A549 (cell line): ENCODE data around the gene TRAK1. TPM values are rescaled to one million over a fixed set of nuclear protein-coding genes. Genes with fewer than 3 reads are reported as not detected.

Experiments
- ATAC-seq, 2 experiments: fragments of 200-7000 bp in 1 of 2; fragments of >200 bp in 1 of 2; cut with Nextera tagmentation in 1 of 2; cut with Tn5 transposase in 1 of 2; 3 replicates each; pipeline versions ENCODE4 v1.8.0 to v1.9.1; 2018 to 2020; ENCODE audit warnings: mild to moderate bottlenecking in 1 of 2, moderate library complexity in 1 of 2
- CTCF ChIA-PET: fragments of 300-600 bp; sonication (Branson Sonifier 250); formaldehyde crosslinking; extraction: SDS; loops from one replicate; lab custom pipeline; 2021; ENCODE audit warnings: antibody characterized with exemption, inconsistent platforms; lab: Yijun Ruan, JAX
- POLR2A ChIA-PET: fragments of 350-600 bp; formaldehyde crosslinking; extraction: SDS; loops from one replicate; lab custom pipeline; 2021; ENCODE audit warnings: antibody characterized with exemption, inconsistent platforms; lab: Yijun Ruan, JAX
- DNase-seq, 2 experiments: peaks; one replicate each; pipeline versions ENCODE4 v3.0.0 to v3.0.0-alpha.2; 2011 to 2016; ENCODE audit warnings: low read depth in 1 of 2, low spot score in 1 of 2
- FAIRE-seq: peaks from 2 replicates; lab custom pipeline; 2011; peaks lifted over from hg19 to GRCh38; lab: Jason Lieb, UNC
- H3K27ac ChIP-seq, 2 experiments: fragments of >200 bp; sonication (Bioruptor Twin); formaldehyde crosslinking; 3 replicates each; pipeline ENCODE4 v1.5.1; 2016 to 2017
- H3K4me1 ChIP-seq: fragments of >200 bp; sonication (Bioruptor Twin); formaldehyde crosslinking; 3 replicates; pipeline ENCODE4 v1.6.1; 2016
- H3K4me2 ChIP-seq: fragments of >200 bp; sonication (Bioruptor Twin); formaldehyde crosslinking; 3 replicates; pipeline ENCODE4 v1.6.1; 2016
- H3K4me3 ChIP-seq: fragments of >200 bp; sonication (Bioruptor Twin); formaldehyde crosslinking; 3 replicates; pipeline ENCODE4 v1.5.1; 2016
- H3K9me3 ChIP-seq: fragments of >200 bp; sonication (Bioruptor Twin); formaldehyde crosslinking; 3 replicates; pipeline ENCODE4 v1.6.1; 2016
- CBX2 ChIP-seq: fragments of 200-600 bp; sonication (generic); IDR thresholded peaks from 2 replicates; pipeline ENCODE4 v1.6.1; 2016; ENCODE audit warnings: low read depth, mild to moderate bottlenecking, borderline replicate concordance
- CBX8 ChIP-seq: fragments of 200-600 bp; sonication (generic); IDR thresholded peaks from 2 replicates; pipeline ENCODE4 v1.6.1; 2016
- CEBPB ChIP-seq, 2 experiments: fragments of >200 bp in 1 of 2; sonication (Bioruptor Twin) in 1 of 2; formaldehyde crosslinking in 1 of 2; IDR thresholded peaks; 2 replicates each; pipeline ENCODE4 v1.6.1; 2012 to 2016
- EHF ChIP-seq: fragments of 250-450 bp; sonication (Bioruptor Pico); IDR thresholded peaks from 2 replicates; pipeline ENCODE4 v1.5.0; 2020; ENCODE audit warnings: mild to moderate bottlenecking
- ELK1 ChIP-seq: fragments of 150-350 bp; IDR thresholded peaks from 2 replicates; pipeline ENCODE4 v1.6.1; 2014; ENCODE audit warnings: low read depth, mild to moderate bottlenecking, low read length
- EP300 ChIP-seq, 2 experiments: fragments of >200 bp; sonication (Bioruptor Twin); formaldehyde crosslinking; IDR thresholded peaks; 2 replicates in 1 of 2; 3 replicates in 1 of 2; pipeline ENCODE4 v1.6.1; 2016 to 2017
- FOSL2 ChIP-seq, 2 experiments: fragments of 450-650 bp in 1 of 2; fragments of >200 bp in 1 of 2; sonication (Bioruptor Twin) in 1 of 2; formaldehyde crosslinking; IDR thresholded peaks; 2 replicates each; pipeline versions ENCODE4 v1.5.0 to v1.6.1; 2016 to 2020; ENCODE audit warnings: mild to moderate bottlenecking in 1 of 2, moderate library complexity in 1 of 2
- GATA3 ChIP-seq: IDR thresholded peaks from 2 replicates; pipeline ENCODE4 v1.6.1; 2012; ENCODE audit warnings: borderline replicate concordance
- HEYL ChIP-seq: fragments of 250-450 bp; sonication (Bioruptor Pico); IDR thresholded peaks from 2 replicates; pipeline ENCODE4 v1.8.0; 2021; ENCODE audit warnings: mild to moderate bottlenecking, moderate library complexity
- HMGXB4 ChIP-seq: fragments of 250-450 bp; sonication (Bioruptor Pico); IDR thresholded peaks from 2 replicates; pipeline ENCODE4 v1.5.0; 2021; ENCODE audit warnings: mild to moderate bottlenecking, moderate library complexity, borderline replicate concordance
- HOXA7 ChIP-seq: fragments of 250-450 bp; sonication (Bioruptor Pico); IDR thresholded peaks from 2 replicates; pipeline ENCODE4 v1.5.0; 2020; ENCODE audit warnings: mild to moderate bottlenecking, moderate library complexity
- HOXB5 ChIP-seq: fragments of 250-450 bp; sonication (Bioruptor Pico); IDR thresholded peaks from 2 replicates; pipeline ENCODE4 v1.5.0; 2020; ENCODE audit warnings: mild to moderate bottlenecking, moderate library complexity
- JUN ChIP-seq, 2 experiments: fragments of >200 bp; sonication (Bioruptor Twin); formaldehyde crosslinking; IDR thresholded peaks; 2 replicates in 1 of 2; 3 replicates in 1 of 2; pipeline ENCODE4 v1.6.1; 2016 to 2017
- KDM1A ChIP-seq: fragments of 200-600 bp; sonication (generic); IDR thresholded peaks from 2 replicates; pipeline ENCODE4 v1.6.1; 2016; ENCODE audit warnings: low read depth, mild to moderate bottlenecking
- KDM5A ChIP-seq: fragments of 200-600 bp; sonication (generic); IDR thresholded peaks from 2 replicates; pipeline ENCODE4 v1.6.1; 2016; ENCODE audit warnings: antibody characterized with exemption, mild to moderate bottlenecking
- MAFK ChIP-seq: fragments of 450-650 bp; IDR thresholded peaks from 2 replicates; pipeline ENCODE4 v1.6.1; 2014; ENCODE audit not compliant: partially characterized antibody
- MAX ChIP-seq: IDR thresholded peaks from 2 replicates; pipeline ENCODE4 v1.6.1; 2012
- MYC ChIP-seq: IDR thresholded peaks from 2 replicates; pipeline ENCODE4 v1.6.1; 2012; ENCODE audit warnings: mild to moderate bottlenecking, inconsistent platforms, low read length, improper control_type of control experiment, borderline replicate concordance
- POLR2A ChIP-seq: IDR thresholded peaks from 2 replicates; pipeline ENCODE4 v1.6.1; 2012; ENCODE audit warnings: mild to moderate bottlenecking, low read length
- RAD21 ChIP-seq, 2 experiments: fragments of >200 bp in 1 of 2; sonication (Bioruptor Twin) in 1 of 2; formaldehyde crosslinking in 1 of 2; IDR thresholded peaks in 1 of 2; conservative IDR thresholded peaks in 1 of 2; 2 replicates in 1 of 2; 3 replicates in 1 of 2; pipeline ENCODE4 v1.6.1; 2012 to 2018; ENCODE audit warnings: inconsistent platforms in 1 of 2
- RFX5 ChIP-seq: fragments of 450-650 bp; IDR thresholded peaks from 2 replicates; pipeline ENCODE4 v1.7.1; 2014; ENCODE audit warnings: antibody characterized with exemption, mild to moderate bottlenecking, moderate library complexity
- SMC3 ChIP-seq: fragments of >200 bp; sonication (Bioruptor Twin); formaldehyde crosslinking; IDR thresholded peaks from 3 replicates; pipeline ENCODE4 v1.6.1; 2018; ENCODE audit warnings: inconsistent platforms
- SREBF2 ChIP-seq: fragments of 450-650 bp; IDR thresholded peaks from 2 replicates; pipeline ENCODE4 v1.6.1; 2014; ENCODE audit warnings: mild to moderate bottlenecking, moderate library complexity
- TFCP2L1 ChIP-seq: fragments of 250-450 bp; sonication (Bioruptor Pico); IDR thresholded peaks from 2 replicates; pipeline ENCODE4 v1.5.0; 2021; ENCODE audit warnings: mild to moderate bottlenecking
- TP53 ChIP-seq: fragments of 250-450 bp; sonication (Bioruptor Pico); IDR thresholded peaks from 2 replicates; pipeline ENCODE4 v1.5.0; 2021; ENCODE audit warnings: mild to moderate bottlenecking, moderate library complexity
- ZC3H11A ChIP-seq: fragments of 450-650 bp; IDR thresholded peaks from 2 replicates; pipeline ENCODE4 v1.6.1; 2014; ENCODE audit warnings: antibody characterized with exemption, mild to moderate bottlenecking
- ZFP36 ChIP-seq: fragments of 450-650 bp; IDR thresholded peaks from 2 replicates; pipeline ENCODE4 v1.6.1; 2014; ENCODE audit warnings: borderline replicate concordance; ENCODE audit not compliant: partially characterized antibody
- ZSCAN20 ChIP-seq: fragments of 250-450 bp; sonication (Bioruptor Pico); IDR thresholded peaks from 2 replicates; pipeline ENCODE4 v1.8.0; 2022; ENCODE audit warnings: mild to moderate bottlenecking, moderate library complexity
- WGBS: methylation state at CpG from one replicate; pipeline ENCODE4 v1.1.6; 2017; ENCODE audit errors: missing lambda C conversion rate; 5-methylcytosine and 5-hydroxymethylcytosine counted together
- polyA plus RNA-seq, 4 experiments: library from polyadenylated mRNA; depleted of rRNA in 3 of 4; stranded (reverse); fragments of >200 nt; fragmentation: RNase III in 1 of 4; extraction: RNeasy Plus Mini Kit Qiagen cat#74134 plus additional on column Dnase treatment in 1 of 4; gene quantifications; 2 replicates in 3 of 4; 3 replicates in 1 of 4; pipeline ENCODE4 v1.2.3, GENCODE V29; 2011 to 2017

Gene TRAK1
- polyA plus RNA-seq, 2 of the 4 experiments (the other 2 are of a cell fraction), result 12.2 to 22.3 TPM

- no peak for FAIRE-seq
- DNase-seq, result peak in 1 of 2 experiments; percentile 34
- peak; percentile 58 to 63 for ATAC-seq
- 0 out of 3 replicates have a peak overlapping the region, but pooled peaks have one; percentile 15 for H3K4me3 ChIP-seq
- H3K9me3 ChIP-seq, result no peaks in the 10 kb centered on the region
- POLR2A ChIA-PET, result no interaction called here
- peak overlapping the region; percentile 85 to 94 for H3K27ac ChIP-seq
- CTCF ChIA-PET, result interaction anchor here (1.2 to 1.4 kb wide), 2 partner anchors 25 to 38 kb away, joined by 3 to 4 read pairs; no protein-coding TSS in a partner anchor
- H3K4me1 ChIP-seq, result peaks cover 43% of the 10 kb centered on the region
- TF ChIP-seq HOXB5 (CRISPR knock-in tag) (no peak), MAX (no peak), FOSL2 (IDR thresholded peaks at IDR 0.05) (no peak), FOSL2 (CRISPR knock-in tag; IDR thresholded peaks at IDR 0.05) (no peak), CEBPB (IDR thresholded peaks at IDR 0.05) (no peak), EHF (CRISPR knock-in tag) (no peak), HMGXB4 (no peak), TP53 (CRISPR knock-in tag) (no peak), KDM1A (no peak), CBX2 (no peak), RAD21 (conservative IDR thresholded peaks at IDR 0.05 in 1 of 2, IDR thresholded peaks at IDR 0.05 in 1 of 2) (no peak), SREBF2 (no peak), TFCP2L1 (CRISPR knock-in tag) (no peak), ZSCAN20 (no peak), HEYL (no peak), EP300 (IDR thresholded peaks at IDR 0.05) (no peak), MYC (no peak)
- TF ChIP-seq, all 56 proteins: peak for 0
- peak overlapping the region; percentile 98 for H3K4me2 ChIP-seq
- 34% methylated on average over 6 of the region's 7 CpGs for WGBS
These were observed 30.0 kb upstream of the TRAK1 start for GRCh38 chr3:42061025-42061712.

- 4% methylated on average over 4 of the region's 6 CpGs for WGBS
- ChIA-PET POLR2A (no interaction called here), CTCF (interaction anchor here (1.1 to 1.4 kb wide), 3 partner anchors 9 to 37 kb away, joined by 3 to 4 read pairs (median 3); no protein-coding TSS in a partner anchor)
- peak; percentile 76 to 85 for DNase-seq
- H3K9me3 ChIP-seq, result no peaks in the 10 kb centered on the region
- peaks cover 49% of the 10 kb centered on the region for H3K4me1 ChIP-seq
- peak overlapping the region; percentile 85 to 94 for H3K27ac ChIP-seq
- 0 out of 2 replicates have a peak, but pooled peaks have one; percentile 27 for TF ChIP-seq GATA3
- peak; percentile 1 for TF ChIP-seq MAFK
- TF ChIP-seq ZFP36, result no peak
- 0 out of 3 replicates have a peak, but pooled peaks have one; percentile 13 for TF ChIP-seq SMC3
- TF ChIP-seq RFX5, result no peak
- TF ChIP-seq HEYL, result no peak
- no peak for TF ChIP-seq ELK1
- peak; percentile 53 for TF ChIP-seq MAX
- no peak for TF ChIP-seq FOSL2 (IDR thresholded peaks at IDR 0.05)
- TF ChIP-seq FOSL2 (CRISPR knock-in tag; IDR thresholded peaks at IDR 0.05), result peak; percentile 36
- TF ChIP-seq KDM5A, result no peak
- TF ChIP-seq CBX8, result no peak
- no peak for TF ChIP-seq POLR2A
- TF ChIP-seq JUN (IDR thresholded peaks at IDR 0.05), result no peak
- no peak for TF ChIP-seq ZC3H11A
- peak in 1 of 2 experiments; percentile 8; a peak in 1 of 5 replicates for TF ChIP-seq EP300 (IDR thresholded peaks at IDR 0.05)
- no peak for TF ChIP-seq HOXA7 (CRISPR knock-in tag)
- H3K4me3 ChIP-seq, result 0 out of 3 replicates have a peak overlapping the region, but pooled peaks have one; percentile 15
- FAIRE-seq, result no peak
- ATAC-seq, result peak; percentile 95 to 96
- peak overlapping the region; percentile 98 for H3K4me2 ChIP-seq
These were observed 29.3 kb upstream of the TRAK1 start for GRCh38 chr3:42061713-42062380.
